Tibial artery (tissue), 4 donors: Measurements from ENCODE around the gene SLAIN1.

Source experiments
- DNase-seq, 2 donors: peaks; one replicate each; pipeline ENCODE4 v3.0.0-alpha.2; 2019
- H3K27ac ChIP-seq, 2 donors: fragments of 200-600 bp; sonication (generic) in 1 of 2; 1 replicate in 1 of 2; 2 replicates in 1 of 2; pipeline ENCODE4 v1.5.1; 2018 to 2019; ENCODE audit warnings: mild to moderate bottlenecking in 1 of 2
- H3K27me3 ChIP-seq, 2 donors: fragments of 200-600 bp; sonication (generic) in 1 of 2; one replicate each; pipeline versions ENCODE4 v1.5.1 to v1.6.0; 2016 to 2019
- H3K36me3 ChIP-seq, 3 donors: fragments of 200-600 bp; sonication (generic) in 2 of 3; one replicate each; pipeline ENCODE4 v1.5.1; 2016 to 2019; ENCODE audit warnings: mild to moderate bottlenecking in 2 of 3
- H3K4me1 ChIP-seq, 4 donors: fragments of 200-600 bp; sonication (generic) in 2 of 4; 1 replicate in 3 of 4; 2 replicates in 1 of 4; pipeline ENCODE4 v1.5.1; 2016 to 2019
- H3K4me3 ChIP-seq, 2 donors: fragments of 200-600 bp; sonication (generic) in 1 of 2; 1 replicate in 1 of 2; 2 replicates in 1 of 2; pipeline ENCODE4 v1.5.1; 2018 to 2019; ENCODE audit warnings: mild to moderate bottlenecking in 2 of 2
- H3K9me3 ChIP-seq, 3 donors: fragments of 200-600 bp; sonication (generic) in 1 of 3; one replicate each; pipeline ENCODE4 v1.5.1; 2016 to 2019
- intact Hi-C: fragments of 100-400 bp; cut with DNase I; formaldehyde crosslinking; loops from one replicate; pipeline ENCODE4 v1.15.0; 2023; ENCODE audit warnings: low total_unique reads
- TF ChIP-seq, protein P1 (sequence below), 2 experiments: fragments of 200-600 bp in 1 of 2; fragments of 450-650 bp in 1 of 2; IDR thresholded peaks; one replicate each; pipeline ENCODE4 v1.5.1; 2017 to 2019; ENCODE audit warnings: antibody characterized with exemption in 2 of 2, mild to moderate bottlenecking in 1 of 2, moderate library complexity in 1 of 2

Gene SLAIN1

DNA sequence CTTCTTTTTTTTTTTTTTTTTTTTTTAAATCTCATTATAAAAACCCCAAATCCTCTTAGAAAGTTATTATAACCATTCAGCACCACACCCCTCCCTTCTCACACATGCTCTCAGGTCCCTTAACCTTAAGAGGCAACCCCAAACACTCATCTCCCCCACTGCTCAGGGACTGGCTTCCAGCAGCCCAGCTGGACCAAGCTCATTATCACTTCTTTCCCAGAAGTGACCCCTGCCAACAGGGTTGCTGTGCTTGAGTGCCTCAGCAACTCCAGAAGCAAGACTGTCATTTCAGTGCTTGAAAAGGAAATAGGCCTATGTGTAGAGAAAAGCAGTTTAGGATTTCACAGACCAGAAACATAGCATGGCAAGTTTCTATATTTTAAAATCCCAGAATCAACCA is 84.3 kb downstream of the SLAIN1 start:
- Histone ChIP-seq H3K36me3 (no peaks in the 10 kb centered on the region), H3K4me1 (no peaks in the 10 kb centered on the region), H3K27me3 (no peaks in the 10 kb centered on the region), H3K9me3 (no peaks in the 10 kb centered on the region), H3K4me3 (no peak overlapping the region), H3K27ac (no peak overlapping the region)
- intact Hi-C loops: no loop called here
- TF ChIP-seq, protein P1, sequence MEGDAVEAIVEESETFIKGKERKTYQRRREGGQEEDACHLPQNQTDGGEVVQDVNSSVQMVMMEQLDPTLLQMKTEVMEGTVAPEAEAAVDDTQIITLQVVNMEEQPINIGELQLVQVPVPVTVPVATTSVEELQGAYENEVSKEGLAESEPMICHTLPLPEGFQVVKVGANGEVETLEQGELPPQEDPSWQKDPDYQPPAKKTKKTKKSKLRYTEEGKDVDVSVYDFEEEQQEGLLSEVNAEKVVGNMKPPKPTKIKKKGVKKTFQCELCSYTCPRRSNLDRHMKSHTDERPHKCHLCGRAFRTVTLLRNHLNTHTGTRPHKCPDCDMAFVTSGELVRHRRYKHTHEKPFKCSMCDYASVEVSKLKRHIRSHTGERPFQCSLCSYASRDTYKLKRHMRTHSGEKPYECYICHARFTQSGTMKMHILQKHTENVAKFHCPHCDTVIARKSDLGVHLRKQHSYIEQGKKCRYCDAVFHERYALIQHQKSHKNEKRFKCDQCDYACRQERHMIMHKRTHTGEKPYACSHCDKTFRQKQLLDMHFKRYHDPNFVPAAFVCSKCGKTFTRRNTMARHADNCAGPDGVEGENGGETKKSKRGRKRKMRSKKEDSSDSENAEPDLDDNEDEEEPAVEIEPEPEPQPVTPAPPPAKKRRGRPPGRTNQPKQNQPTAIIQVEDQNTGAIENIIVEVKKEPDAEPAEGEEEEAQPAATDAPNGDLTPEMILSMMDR (IDR thresholded peaks at IDR 0.05): no peak
- DNase-seq: no peak

DNA sequence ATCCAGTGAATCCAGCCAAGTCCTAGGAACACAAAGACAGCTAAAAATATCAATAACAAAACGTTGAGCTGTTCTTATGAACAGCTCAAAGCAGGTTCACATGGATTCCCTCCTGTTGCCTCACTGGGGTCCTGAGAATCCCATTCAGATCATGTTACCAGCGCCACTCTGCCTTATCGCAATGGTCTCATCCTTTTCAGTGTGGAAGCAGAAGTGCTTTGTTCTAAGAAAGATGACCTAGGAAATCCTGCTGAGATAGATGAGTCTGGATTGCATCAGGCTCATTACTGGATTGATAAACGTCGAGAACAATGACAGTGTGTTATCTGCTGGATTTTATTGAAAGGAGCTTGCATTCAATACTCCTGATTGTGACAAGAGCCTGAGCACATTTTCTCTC is 87.0 kb downstream of the SLAIN1 start:
- Histone ChIP-seq H3K27me3 (no peaks in the 10 kb centered on the region), H3K4me1 (no peaks in the 10 kb centered on the region), H3K9me3 (no peaks in the 10 kb centered on the region), H3K4me3 (no peak overlapping the region), H3K36me3 (no peaks in the 10 kb centered on the region), H3K27ac (no peak overlapping the region)
- DNase-seq: no peak
- TF ChIP-seq, protein P1 (IDR thresholded peaks at IDR 0.05): no peak
- intact Hi-C loops: no loop called here

DNA sequence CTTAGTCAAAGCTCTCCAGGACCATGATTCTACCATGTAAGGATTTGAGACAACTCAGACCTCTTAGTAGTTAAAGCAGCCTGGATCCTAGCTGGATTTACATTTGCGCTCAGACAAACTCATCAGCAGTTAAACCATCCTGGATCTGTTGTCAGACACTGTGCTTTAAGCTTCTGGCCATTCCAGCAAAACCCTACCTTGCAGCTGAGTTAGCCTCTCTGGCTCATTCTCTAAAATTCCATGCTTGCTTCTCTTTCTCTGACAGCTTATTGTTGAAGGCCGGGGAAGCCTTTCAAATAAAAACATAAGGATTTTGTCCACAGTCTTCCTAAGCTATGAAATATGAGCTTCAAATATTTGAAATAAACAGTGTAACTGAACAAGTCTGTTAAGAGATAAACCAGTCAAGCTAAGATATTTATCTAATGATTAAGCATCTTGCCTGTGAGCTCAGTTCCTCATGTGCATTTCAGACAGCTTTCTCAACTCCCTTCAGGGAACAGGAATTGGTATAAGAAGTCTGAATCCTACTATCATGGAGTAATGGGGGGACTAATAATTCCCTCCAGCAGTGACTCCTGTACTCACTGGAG is 89.3 kb downstream of the SLAIN1 start:
- no peak for DNase-seq
- no peak overlapping the region for H3K27ac ChIP-seq
- TF ChIP-seq, protein P1 (IDR thresholded peaks at IDR 0.05): no peak
- no peaks in the 10 kb centered on the region for H3K4me1 ChIP-seq
- no peaks in the 10 kb centered on the region for H3K27me3 ChIP-seq
- no peaks in the 10 kb centered on the region for H3K36me3 ChIP-seq
- peaks cover 5 to 10% (median 9%) of the 10 kb centered on the region in 3 donors for H3K9me3 ChIP-seq
- H3K4me3 ChIP-seq: no peak overlapping the region
- intact Hi-C loops: no loop called here

DNA sequence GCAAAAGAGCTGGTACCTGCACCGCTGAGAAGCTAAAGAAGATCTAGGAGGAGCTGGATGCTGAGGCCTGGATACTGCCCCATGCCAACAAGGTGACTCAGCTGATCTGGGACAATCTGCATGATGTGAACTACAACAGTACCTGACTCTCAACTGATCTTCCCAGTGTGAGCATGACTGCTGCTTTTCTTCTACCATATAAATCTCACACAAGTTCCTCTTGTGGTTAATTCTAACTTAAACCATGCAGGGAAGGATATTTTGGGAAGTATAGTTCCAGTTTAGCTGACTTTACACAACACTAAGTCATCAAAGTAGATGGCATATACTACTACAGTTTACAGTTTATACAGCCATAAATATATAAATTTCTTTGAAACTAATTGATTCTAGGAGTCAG is 91.9 kb downstream of the SLAIN1 start:
- H3K4me3 ChIP-seq: no peak overlapping the region
- H3K4me1 ChIP-seq: no peaks in the 10 kb centered on the region
- DNase-seq: no peak
- no peaks in the 10 kb centered on the region for H3K27me3 ChIP-seq
- peaks cover 5 to 18% (median 17%) of the 10 kb centered on the region in 3 donors for H3K9me3 ChIP-seq
- no peak overlapping the region for H3K27ac ChIP-seq
- TF ChIP-seq, protein P1 (IDR thresholded peaks at IDR 0.05): no peak
- intact Hi-C loops: no loop called here
- H3K36me3 ChIP-seq: no peaks in the 10 kb centered on the region

DNA sequence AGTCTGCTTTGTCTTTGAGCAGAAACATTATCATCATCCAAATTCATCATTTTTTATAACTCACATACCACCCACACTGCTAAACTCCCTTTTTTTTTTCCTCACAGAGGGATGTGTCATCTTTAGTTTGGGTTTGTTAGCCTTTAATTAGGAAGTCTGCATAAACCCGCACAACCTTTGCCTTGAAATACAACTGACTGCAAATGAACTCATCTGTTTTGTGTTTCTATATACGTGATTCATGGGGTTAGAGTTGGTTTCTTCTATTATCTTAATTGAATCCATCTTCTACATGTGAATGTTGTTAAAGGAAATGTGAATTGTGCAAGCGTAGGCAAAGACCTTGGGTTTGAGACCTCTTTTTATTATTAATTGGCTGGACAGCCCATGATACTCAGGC is 102.7 kb downstream of the SLAIN1 start:
- DNase-seq: no peak
- no peaks in the 10 kb centered on the region for H3K27me3 ChIP-seq
- intact Hi-C loops: no loop called here
- no peaks in the 10 kb centered on the region for H3K9me3 ChIP-seq
- TF ChIP-seq, protein P1 (IDR thresholded peaks at IDR 0.05): no peak
- no peak overlapping the region for H3K27ac ChIP-seq
- no peak overlapping the region for H3K4me3 ChIP-seq
- no peaks in the 10 kb centered on the region for H3K36me3 ChIP-seq
- no peaks in the 10 kb centered on the region for H3K4me1 ChIP-seq

DNA sequence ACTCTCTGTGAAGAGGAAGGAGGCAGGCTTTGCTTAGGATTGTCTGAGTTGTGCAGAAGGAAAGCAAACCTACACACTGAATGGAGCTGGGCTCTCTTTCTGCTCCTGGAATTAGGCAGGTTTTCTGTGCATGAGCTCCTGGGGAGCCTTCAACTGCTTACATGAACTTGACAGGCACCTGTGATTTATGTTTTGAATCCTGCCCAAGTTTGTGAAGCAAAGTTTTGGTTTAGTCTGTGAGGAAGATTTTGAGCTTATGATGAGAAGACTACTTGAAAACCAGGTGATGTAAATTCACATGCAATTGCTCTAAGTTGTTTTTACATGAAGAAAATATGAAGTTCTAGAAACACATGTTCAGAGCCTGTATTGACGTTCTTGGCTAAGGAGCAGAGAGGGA is 109.0 kb downstream of the SLAIN1 start:
- Histone ChIP-seq H3K36me3 (no peaks in the 10 kb centered on the region), H3K4me1 (no peaks in the 10 kb centered on the region), H3K4me3 (no peak overlapping the region), H3K9me3 (no peaks in the 10 kb centered on the region), H3K27ac (no peak overlapping the region), H3K27me3 (no peaks in the 10 kb centered on the region)
- DNase-seq: no peak
- intact Hi-C loops: no loop called here
- TF ChIP-seq, protein P1 (IDR thresholded peaks at IDR 0.05): no peak
